H9 (cell line): ENCODE results near the gene CCDC141. TPM values are rescaled to one million over a fixed set of nuclear protein-coding genes. Genes with fewer than 3 reads are reported as not detected.

Experiments
- DNase-seq: peaks from one replicate; pipeline ENCODE4 v3.0.0-alpha.2; 2017
- H2AFZ ChIP-seq: one replicate; pipeline ENCODE4 v1.6.1; 2013; ENCODE audit warnings: mild to moderate bottlenecking, low read length, control low read depth, moderate library complexity
- H2AK5ac ChIP-seq: 2 replicates; pipeline ENCODE4 v1.6.1; 2013; ENCODE audit warnings: low read length, control low read depth, mixed read lengths; ENCODE audit not compliant: insufficient read length
- H2BK120ac ChIP-seq: one replicate; pipeline ENCODE4 v1.6.1; 2013; ENCODE audit warnings: low read depth, mild to moderate bottlenecking, low read length, control low read depth, inconsistent platforms; ENCODE audit not compliant: poor library complexity, severe bottlenecking
- H2BK12ac ChIP-seq: 2 replicates; pipeline ENCODE4 v1.6.1; 2013; ENCODE audit warnings: low read length, control low read depth, mixed read lengths, low read depth; ENCODE audit not compliant: insufficient read length
- H2BK15ac ChIP-seq: 2 replicates; pipeline ENCODE4 v1.6.1; 2013; ENCODE audit warnings: low read depth, low read length, control low read depth
- H2BK20ac ChIP-seq: one replicate; pipeline ENCODE4 v1.6.1; 2013; ENCODE audit warnings: low read depth, mild to moderate bottlenecking, low read length, control low read depth, inconsistent platforms; ENCODE audit not compliant: poor library complexity, severe bottlenecking
- H2BK5ac ChIP-seq: 2 replicates; pipeline ENCODE4 v1.6.1; 2013; ENCODE audit warnings: low read length, control low read depth, mixed read lengths; ENCODE audit not compliant: insufficient read length
- H3K14ac ChIP-seq: 2 replicates; pipeline ENCODE4 v1.6.1; 2013; ENCODE audit warnings: low read length, control low read depth; ENCODE audit not compliant: insufficient read depth
- H3K18ac ChIP-seq: 2 replicates; pipeline ENCODE4 v1.6.1; 2013; ENCODE audit warnings: low read depth, mild to moderate bottlenecking, mixed read lengths, low read length, control low read depth; ENCODE audit not compliant: insufficient read length
- H3K23ac ChIP-seq: 2 replicates; pipeline ENCODE4 v1.6.1; 2013; ENCODE audit warnings: low read length, control low read depth, mixed read lengths, low read depth; ENCODE audit not compliant: insufficient read length
- H3K23me2 ChIP-seq: 2 replicates; pipeline ENCODE4 v1.6.1; 2013; ENCODE audit warnings: low read depth, mild to moderate bottlenecking, mixed read lengths, low read length, control low read depth; ENCODE audit not compliant: insufficient read length, poor library complexity, severe bottlenecking
- H3K27ac ChIP-seq: 2 replicates; pipeline ENCODE4 v1.5.1; 2013; ENCODE audit warnings: low read length, control low read depth, mixed read lengths, low read depth; ENCODE audit not compliant: insufficient read length
- H3K27me3 ChIP-seq: 2 replicates; pipeline ENCODE4 v1.6.1; 2013; ENCODE audit warnings: low read length, control low read depth, inconsistent platforms; ENCODE audit not compliant: insufficient read depth
- H3K4ac ChIP-seq: 2 replicates; pipeline ENCODE4 v1.6.1; 2013; ENCODE audit warnings: low read depth, mild to moderate bottlenecking, control low read depth, inconsistent platforms, low read length, moderate library complexity
- H3K4me1 ChIP-seq: 2 replicates; pipeline ENCODE4 v1.6.1; 2013; ENCODE audit warnings: low read length, control low read depth, inconsistent platforms; ENCODE audit not compliant: insufficient read depth
- H3K4me2 ChIP-seq: 2 replicates; pipeline ENCODE4 v1.6.1; 2013; ENCODE audit warnings: low read length, control low read depth, mixed read lengths; ENCODE audit not compliant: insufficient read length, insufficient read depth
- H3K56ac ChIP-seq: 2 replicates; pipeline ENCODE4 v1.6.1; 2013; ENCODE audit warnings: low read depth, mild to moderate bottlenecking, mixed read lengths, low read length, control low read depth; ENCODE audit not compliant: insufficient read length
- H3K79me1 ChIP-seq: 2 replicates; pipeline ENCODE4 v1.6.1; 2013; ENCODE audit warnings: low read depth, mild to moderate bottlenecking, moderate library complexity, low read length, control low read depth, inconsistent platforms; ENCODE audit not compliant: insufficient read depth, poor library complexity, severe bottlenecking
- H3K79me2 ChIP-seq: 2 replicates; pipeline ENCODE4 v1.6.1; 2013; ENCODE audit warnings: low read length, control low read depth, inconsistent platforms; ENCODE audit not compliant: insufficient read depth
- H3K9ac ChIP-seq: 2 replicates; pipeline ENCODE4 v1.6.1; 2013; ENCODE audit warnings: low read length, control low read depth, mixed read lengths; ENCODE audit not compliant: insufficient read length; ENCODE audit errors: extremely low read depth
- H3K9me3 ChIP-seq: one replicate; pipeline ENCODE4 v1.6.1; 2013; ENCODE audit warnings: low read depth, low read length, inconsistent platforms; ENCODE audit not compliant: control insufficient read depth
- H3T11ph ChIP-seq: one replicate; pipeline ENCODE4 v1.6.1; 2013; ENCODE audit warnings: mild to moderate bottlenecking, low read length, control low read depth, inconsistent platforms
- H4K20me1 ChIP-seq: one replicate; pipeline ENCODE4 v1.6.1; 2013; ENCODE audit not compliant: control insufficient read depth, insufficient read length, insufficient read depth
- H4K5ac ChIP-seq: 2 replicates; pipeline ENCODE4 v1.6.1; 2013; ENCODE audit warnings: low read depth, mild to moderate bottlenecking, mixed read lengths, low read length, control low read depth; ENCODE audit not compliant: insufficient read length
- H4K8ac ChIP-seq: replicated peaks from 2 replicates; pipeline ENCODE4 v1.6.1; 2013; ENCODE audit warnings: low read length, control low read depth, mixed read lengths, low read depth; ENCODE audit not compliant: insufficient read length
- H4K91ac ChIP-seq: 2 replicates; pipeline ENCODE4 v1.6.1; 2013; ENCODE audit warnings: low read depth, mild to moderate bottlenecking, moderate library complexity, mixed read lengths, low read length, control low read depth; ENCODE audit not compliant: insufficient read length
- H3K27ac Mint-ChIP-seq, 3 experiments: 2 replicates in 2 of 3; 3 replicates in 1 of 3; pipeline ENCODE4 v1.8.0; 2020 to 2021; ENCODE audit warnings: mixed read lengths in 3 of 3, mild to moderate bottlenecking in 1 of 3, moderate library complexity in 1 of 3
- H3K27me3 Mint-ChIP-seq: 2 replicates; pipeline ENCODE4 v1.8.0; 2021; ENCODE audit warnings: low read depth, mild to moderate bottlenecking, moderate library complexity, mixed read lengths
- H3K36me3 Mint-ChIP-seq, 3 experiments: 2 replicates in 2 of 3; 3 replicates in 1 of 3; pipeline ENCODE4 v1.8.0; 2020 to 2021; ENCODE audit warnings: low read depth in 3 of 3, mixed read lengths in 3 of 3; ENCODE audit not compliant: insufficient read depth in 1 of 3
- H3K4me1 Mint-ChIP-seq, 2 experiments: 2 replicates each; pipeline ENCODE4 v1.8.0; 2020; ENCODE audit warnings: mixed read lengths in 2 of 2
- H3K4me3 Mint-ChIP-seq, 2 experiments: 2 replicates in 1 of 2; 3 replicates in 1 of 2; pipeline ENCODE4 v1.8.0; 2020 to 2021; ENCODE audit warnings: mild to moderate bottlenecking in 2 of 2, mixed read lengths in 2 of 2, moderate library complexity in 1 of 2
- H3K9me3 Mint-ChIP-seq, 2 experiments: 2 replicates in 1 of 2; 3 replicates in 1 of 2; pipeline ENCODE4 v1.8.0; 2020; ENCODE audit warnings: mild to moderate bottlenecking in 2 of 2, mixed read lengths in 2 of 2, moderate library complexity in 1 of 2
- WGBS: extraction: QIAGEN DNeasy Blood & Tissue Kit; methylation state at CpG from one replicate; pipeline ENCODE4 v1.1.7; 2013; ENCODE audit warnings: missing lambda C conversion rate, low lambda C conversion rate, mixed read lengths; ENCODE audit not compliant: insufficient read length; ENCODE audit errors: extremely low coverage; 5-methylcytosine and 5-hydroxymethylcytosine counted together
- total RNA-seq: library from RNA; stranded (reverse); gene quantifications from 2 replicates; pipeline ENCODE4 v1.2.1, GENCODE V29; 2021
- TF ChIP-seq, protein P1 (sequence below): fragments of 200-600 bp; sonication (generic); conservative IDR thresholded peaks from 3 replicates; pipeline ENCODE4 v1.8.0; 2021; ENCODE audit warnings: antibody characterized with exemption, mild to moderate bottlenecking

Gene CCDC141
- total RNA-seq, 1 experiment from 2014 or later, result 1.0 TPM

DNA sequence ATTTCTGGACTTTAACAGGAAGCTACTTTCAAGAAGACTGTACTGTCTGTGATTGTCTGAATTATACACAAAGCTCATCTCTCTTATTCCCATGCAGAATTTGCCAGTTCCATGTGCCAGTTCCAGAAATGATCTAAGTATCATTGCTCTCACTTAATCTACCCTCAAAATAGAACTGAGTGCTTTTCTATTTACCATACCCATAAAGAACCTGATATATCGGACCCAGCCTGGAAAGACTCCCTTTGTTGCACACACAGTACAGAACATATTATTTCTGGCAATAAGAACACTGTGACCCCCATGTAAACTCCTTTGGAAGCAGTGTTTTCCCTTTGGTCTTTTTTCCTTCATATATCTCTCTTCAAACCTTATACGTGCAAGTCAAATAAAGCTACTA is 140.4 kb downstream of the CCDC141 start:
- Histone ChIP-seq H4K20me1 (no peaks in the 10 kb centered on the region), H2BK15ac (no peak overlapping the region), H4K5ac (no peak overlapping the region), H4K8ac (no peak overlapping the region), H2BK20ac (no peak overlapping the region), H3K4ac (no peak overlapping the region), H3K18ac (no peak overlapping the region), H3K4me2 (no peak overlapping the region), H3K27me3 (no peaks in the 10 kb centered on the region), H2AFZ (no peak overlapping the region), H3K9me3 (no peaks in the 10 kb centered on the region), H3K79me1 (no peaks in the 10 kb centered on the region), H3K27ac (no peak overlapping the region), H2AK5ac (no peak overlapping the region), H3K23ac (no peak overlapping the region), H3K23me2 (no peaks in the 10 kb centered on the region), H2BK12ac (no peak overlapping the region), H3K14ac (no peak overlapping the region), H3K9ac (no peak overlapping the region), H2BK5ac (no peak overlapping the region), H3K4me1 (no peaks in the 10 kb centered on the region), H3T11ph (no peak overlapping the region), H2BK120ac (no peak overlapping the region), H3K56ac (no peak overlapping the region), H4K91ac (no peak overlapping the region), H3K79me2 (no peaks in the 10 kb centered on the region)
- no peak overlapping the region for H3K27ac Mint-ChIP-seq
- peaks cover 0 to 1% (median 0%) of the 10 kb centered on the region in 3 experiments; a peak in 2 of 7 replicates for H3K36me3 Mint-ChIP-seq
- no peak for DNase-seq
- no peaks in the 10 kb centered on the region for H3K27me3 Mint-ChIP-seq
- TF ChIP-seq, protein P1, sequence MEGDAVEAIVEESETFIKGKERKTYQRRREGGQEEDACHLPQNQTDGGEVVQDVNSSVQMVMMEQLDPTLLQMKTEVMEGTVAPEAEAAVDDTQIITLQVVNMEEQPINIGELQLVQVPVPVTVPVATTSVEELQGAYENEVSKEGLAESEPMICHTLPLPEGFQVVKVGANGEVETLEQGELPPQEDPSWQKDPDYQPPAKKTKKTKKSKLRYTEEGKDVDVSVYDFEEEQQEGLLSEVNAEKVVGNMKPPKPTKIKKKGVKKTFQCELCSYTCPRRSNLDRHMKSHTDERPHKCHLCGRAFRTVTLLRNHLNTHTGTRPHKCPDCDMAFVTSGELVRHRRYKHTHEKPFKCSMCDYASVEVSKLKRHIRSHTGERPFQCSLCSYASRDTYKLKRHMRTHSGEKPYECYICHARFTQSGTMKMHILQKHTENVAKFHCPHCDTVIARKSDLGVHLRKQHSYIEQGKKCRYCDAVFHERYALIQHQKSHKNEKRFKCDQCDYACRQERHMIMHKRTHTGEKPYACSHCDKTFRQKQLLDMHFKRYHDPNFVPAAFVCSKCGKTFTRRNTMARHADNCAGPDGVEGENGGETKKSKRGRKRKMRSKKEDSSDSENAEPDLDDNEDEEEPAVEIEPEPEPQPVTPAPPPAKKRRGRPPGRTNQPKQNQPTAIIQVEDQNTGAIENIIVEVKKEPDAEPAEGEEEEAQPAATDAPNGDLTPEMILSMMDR, result no peak
- H3K9me3 Mint-ChIP-seq, result no peaks in the 10 kb centered on the region
- H3K4me3 Mint-ChIP-seq, result no peak overlapping the region
- no CpG with 5 or more reads among the region's 2 CpGs for WGBS
- H3K4me1 Mint-ChIP-seq, result peaks cover 9 to 17% of the 10 kb centered on the region in 2 experiments
